ENCODE measurements around the gene PFKFB4. TPM values are rescaled to one million over a fixed set of nuclear protein-coding genes. Genes with fewer than 3 reads are reported as not detected.

The PFKFB4 gene
- total RNA-seq, 1 donor from 2014 or later, result 40.3 TPM

GRCh38 chr3:48561045-48561736, 4.6 kb upstream of the PFKFB4 start:
- peaks cover 47% of the 10 kb centered on the region for H3K4me1 Mint-ChIP-seq (ENCODE audit: low read depth, unreplicated experiment)
- peak; percentile 81 for DNase-seq
- peaks cover 20% of the 10 kb centered on the region for H3K9me3 Mint-ChIP-seq (ENCODE audit: unreplicated experiment)
- peak overlapping the region; percentile 97 for H3K27ac Mint-ChIP-seq (ENCODE audit: unreplicated experiment)
- peak; percentile 38 for TF ChIP-seq CTCF (IDR thresholded peaks at IDR 0.05; ENCODE audit: partially characterized antibody, unreplicated experiment)
- H3K36me3 Mint-ChIP-seq (ENCODE audit: unreplicated experiment), result no peaks in the 10 kb centered on the region
- peaks cover 28% of the 10 kb centered on the region for H3K27me3 Mint-ChIP-seq (ENCODE audit: unreplicated experiment)
- peak overlapping the region; percentile 80 for H3K4me3 Mint-ChIP-seq (ENCODE audit: unreplicated experiment)

GRCh38 chr3:48560648-48561018, 4.0 kb upstream of the PFKFB4 start:
- H3K4me3 Mint-ChIP-seq (ENCODE audit: unreplicated experiment), result peak overlapping the region; percentile 80
- DNase-seq, result peak; percentile 53
- H3K27ac Mint-ChIP-seq (ENCODE audit: unreplicated experiment), result peak overlapping the region; percentile 97
- no peaks in the 10 kb centered on the region for H3K36me3 Mint-ChIP-seq (ENCODE audit: unreplicated experiment)
- peaks cover 20% of the 10 kb centered on the region for H3K9me3 Mint-ChIP-seq (ENCODE audit: unreplicated experiment)
- peaks cover 48% of the 10 kb centered on the region for H3K4me1 Mint-ChIP-seq (ENCODE audit: low read depth, unreplicated experiment)
- H3K27me3 Mint-ChIP-seq (ENCODE audit: unreplicated experiment), result peaks cover 28% of the 10 kb centered on the region
- no peak for TF ChIP-seq CTCF (IDR thresholded peaks at IDR 0.05; ENCODE audit: partially characterized antibody, unreplicated experiment)

- peaks cover 17% of the 10 kb centered on the region for H3K9me3 Mint-ChIP-seq (ENCODE audit: unreplicated experiment)
- H3K4me1 Mint-ChIP-seq (ENCODE audit: low read depth, unreplicated experiment), result peaks cover 50% of the 10 kb centered on the region
- DNase-seq, result no peak
- peak overlapping the region; percentile 74 for H3K4me3 Mint-ChIP-seq (ENCODE audit: unreplicated experiment)
- H3K27me3 Mint-ChIP-seq (ENCODE audit: unreplicated experiment), result peaks cover 22% of the 10 kb centered on the region
- peak overlapping the region; percentile 97 for H3K27ac Mint-ChIP-seq (ENCODE audit: unreplicated experiment)
- TF ChIP-seq CTCF (IDR thresholded peaks at IDR 0.05; ENCODE audit: partially characterized antibody, unreplicated experiment), result no peak
- no peaks in the 10 kb centered on the region for H3K36me3 Mint-ChIP-seq (ENCODE audit: unreplicated experiment)
These were observed 2.0 kb upstream of the PFKFB4 start for GRCh38 chr3:48558493-48559134.

DNA sequence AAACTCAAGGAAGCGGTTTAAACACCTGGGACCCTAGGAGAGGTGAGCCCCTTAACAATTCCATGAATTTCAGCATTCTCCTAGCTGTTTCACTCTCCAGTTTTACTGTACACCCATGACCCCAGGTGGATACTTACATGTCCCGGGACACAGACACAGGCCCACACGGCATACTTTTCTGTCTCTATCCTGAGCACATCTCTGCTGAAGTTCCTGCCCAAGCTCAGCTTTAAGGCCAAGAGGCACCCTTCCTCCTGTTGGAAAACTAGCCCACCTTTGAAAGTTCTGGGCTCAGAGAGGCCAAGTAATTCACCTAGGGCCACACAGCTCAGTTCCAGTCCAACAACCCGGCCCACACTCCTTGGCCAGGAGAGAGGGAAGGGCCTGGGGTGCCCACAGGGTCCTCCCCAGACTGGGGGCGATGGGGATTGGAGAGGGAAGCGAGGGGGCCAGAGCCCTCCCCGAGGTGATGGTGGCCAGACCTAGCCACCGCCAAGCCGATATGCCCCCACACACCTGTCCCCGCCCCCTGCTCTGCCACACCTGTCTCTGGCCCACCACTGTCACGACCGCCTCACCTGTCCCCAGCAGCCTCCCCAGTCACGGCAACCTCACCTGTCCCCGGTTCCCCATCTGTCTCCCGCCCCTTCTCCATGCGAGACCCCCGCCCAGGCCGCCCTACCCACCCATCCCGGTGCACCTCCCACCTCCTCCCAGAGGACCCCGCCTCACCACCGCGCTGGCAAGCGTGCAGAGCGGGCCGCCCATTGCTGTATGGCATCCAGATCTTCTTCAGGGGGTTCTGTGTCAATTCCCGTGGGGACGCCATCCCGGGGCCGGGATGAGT, 431 bp downstream of the PFKFB4 start:
- Mint-ChIP-seq H3K4me3 (ENCODE audit: unreplicated experiment) (peak overlapping the region; percentile 86), H3K4me1 (ENCODE audit: low read depth, unreplicated experiment) (peaks cover 41% of the 10 kb centered on the region), H3K27ac (ENCODE audit: unreplicated experiment) (peak overlapping the region; percentile 22), H3K27me3 (ENCODE audit: unreplicated experiment) (peaks cover 15% of the 10 kb centered on the region), H3K36me3 (ENCODE audit: unreplicated experiment) (no peaks in the 10 kb centered on the region), H3K9me3 (ENCODE audit: unreplicated experiment) (peaks cover 10% of the 10 kb centered on the region)
- no peak for TF ChIP-seq CTCF (IDR thresholded peaks at IDR 0.05; ENCODE audit: partially characterized antibody, unreplicated experiment)
- DNase-seq, result no peak
